Lower leg skin (tissue), 3 donors: ENCODE data around the gene CFAP65.

Source experiments
- POLR2A ChIP-seq, 2 donors: fragments of 450-650 bp; IDR thresholded peaks; one replicate each; pipeline ENCODE4 v1.6.1; 2016 to 2017; ENCODE audit warnings: antibody characterized with exemption in 2 of 2, mild to moderate bottlenecking in 1 of 2, moderate library complexity in 1 of 2
- TF ChIP-seq, protein P1 (sequence below), 3 donors: fragments of 450-650 bp; IDR thresholded peaks; one replicate each; pipeline ENCODE4 v1.5.1; 2016; ENCODE audit warnings: antibody characterized with exemption in 3 of 3, mild to moderate bottlenecking in 3 of 3, moderate library complexity in 2 of 3

DNA sequence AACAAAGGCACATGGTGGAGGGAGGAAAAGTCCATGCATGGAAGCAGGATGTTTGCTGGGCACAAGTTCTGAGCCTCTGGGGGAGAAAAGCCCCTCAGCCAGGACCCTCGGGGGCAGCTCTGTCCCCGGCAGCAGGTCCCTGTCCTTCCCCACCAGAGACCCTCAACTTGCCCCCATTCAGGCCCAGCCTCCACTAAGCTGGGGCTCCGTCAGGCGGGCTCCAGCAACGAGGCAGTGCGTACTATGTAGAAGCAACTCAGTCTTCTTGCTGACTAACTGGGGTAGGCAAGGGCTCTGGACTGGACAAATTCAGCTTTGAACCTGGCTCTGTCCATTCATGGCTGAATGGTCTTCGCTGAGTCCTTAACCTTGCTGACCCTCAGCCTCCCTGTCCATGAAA, 23.0 kb downstream of the CFAP65 start:
- TF ChIP-seq, protein P1, sequence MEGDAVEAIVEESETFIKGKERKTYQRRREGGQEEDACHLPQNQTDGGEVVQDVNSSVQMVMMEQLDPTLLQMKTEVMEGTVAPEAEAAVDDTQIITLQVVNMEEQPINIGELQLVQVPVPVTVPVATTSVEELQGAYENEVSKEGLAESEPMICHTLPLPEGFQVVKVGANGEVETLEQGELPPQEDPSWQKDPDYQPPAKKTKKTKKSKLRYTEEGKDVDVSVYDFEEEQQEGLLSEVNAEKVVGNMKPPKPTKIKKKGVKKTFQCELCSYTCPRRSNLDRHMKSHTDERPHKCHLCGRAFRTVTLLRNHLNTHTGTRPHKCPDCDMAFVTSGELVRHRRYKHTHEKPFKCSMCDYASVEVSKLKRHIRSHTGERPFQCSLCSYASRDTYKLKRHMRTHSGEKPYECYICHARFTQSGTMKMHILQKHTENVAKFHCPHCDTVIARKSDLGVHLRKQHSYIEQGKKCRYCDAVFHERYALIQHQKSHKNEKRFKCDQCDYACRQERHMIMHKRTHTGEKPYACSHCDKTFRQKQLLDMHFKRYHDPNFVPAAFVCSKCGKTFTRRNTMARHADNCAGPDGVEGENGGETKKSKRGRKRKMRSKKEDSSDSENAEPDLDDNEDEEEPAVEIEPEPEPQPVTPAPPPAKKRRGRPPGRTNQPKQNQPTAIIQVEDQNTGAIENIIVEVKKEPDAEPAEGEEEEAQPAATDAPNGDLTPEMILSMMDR (IDR thresholded peaks at IDR 0.05): no peak
- no peak for TF ChIP-seq POLR2A (IDR thresholded peaks at IDR 0.05)
